K562 (cell line): ENCODE measurements around the gene TBCEL. TPM values are rescaled to one million over a fixed set of nuclear protein-coding genes. Genes with fewer than 3 reads are reported as not detected.

Experiments
- ATAC-seq: fragments of 200-7000 bp; cut with Tn5 transposase; 3 replicates; pipeline ENCODE4 v1.9.1; 2020; ENCODE audit warnings: moderate library complexity
- BruUV-seq: library from RNA; stranded (reverse); fragments of 400-500 nt; replicated peaks from 2 replicates; lab custom pipeline; 2021; lab: Mats Ljungman, UMichigan
- CTCF ChIA-PET: fragments of 300-600 bp; formaldehyde crosslinking; extraction: SDS; loops from one replicate; lab custom pipeline; 2021; ENCODE audit warnings: low intra/inter-chr PET ratio; lab: Yijun Ruan, JAX
- POLR2A ChIA-PET: fragments of 300-600, 350-650 bp; sonication (Branson Sonifier 250); formaldehyde crosslinking; extraction: SDS; loops from one replicate; lab custom pipeline; 2021; ENCODE audit warnings: antibody characterized with exemption, inconsistent platforms; lab: Yijun Ruan, JAX
- DNase-seq, 4 experiments: peaks; one replicate each; pipeline versions ENCODE4 v3.0.0 to v3.0.0-alpha.2; 2011 to 2018; ENCODE audit warnings: low spot score in 3 of 4, mixed read lengths in 3 of 4; ENCODE audit errors: extremely low read depth in 1 of 4
- FAIRE-seq: peaks from 2 replicates; lab custom pipeline; 2011; peaks lifted over from hg19 to GRCh38; lab: Jason Lieb, UNC
- H2AFZ ChIP-seq: 2 replicates; pipeline ENCODE4 v1.6.0; 2011; ENCODE audit warnings: low read depth, low read length, control low read depth, inconsistent platforms
- H3K27ac ChIP-seq: fragments of 200-600 bp; 3 replicates; pipeline ENCODE4 v1.8.0; 2011; ENCODE audit warnings: low read depth, mild to moderate bottlenecking, control low read depth, inconsistent platforms, low read length, moderate library complexity, mixed read lengths; ENCODE audit errors: extremely low read depth
- H3K27me3 ChIP-seq, 2 experiments: fragments of 300-600 bp in 1 of 2; 2 replicates in 1 of 2; 3 replicates in 1 of 2; pipeline versions ENCODE4 v1.6.0 to v1.8.0; 2011; ENCODE audit warnings: inconsistent platforms in 2 of 2, low read length in 2 of 2, mild to moderate bottlenecking in 1 of 2, mixed read lengths in 1 of 2, moderate library complexity in 1 of 2; ENCODE audit not compliant: control insufficient read depth in 2 of 2, insufficient read depth in 2 of 2
- H3K36me3 ChIP-seq: fragments of 300-600 bp; 3 replicates; pipeline ENCODE4 v1.8.0; 2011; ENCODE audit warnings: mild to moderate bottlenecking, low read length, inconsistent platforms; ENCODE audit not compliant: control insufficient read depth, insufficient read depth
- H3K4me1 ChIP-seq, 2 experiments: fragments of 200-600 bp in 1 of 2; replicated peaks in 1 of 2; 2 replicates in 1 of 2; 3 replicates in 1 of 2; pipeline versions ENCODE4 v1.5.1 to v1.8.0; 2011; ENCODE audit warnings: inconsistent platforms in 2 of 2, low read length in 2 of 2, mild to moderate bottlenecking in 1 of 2, mixed read lengths in 1 of 2, moderate library complexity in 1 of 2; ENCODE audit not compliant: control insufficient read depth in 2 of 2, insufficient read depth in 2 of 2
- H3K4me2 ChIP-seq: 2 replicates; pipeline ENCODE4 v1.6.1; 2011; ENCODE audit warnings: low read length, control low read depth, inconsistent platforms, mixed read lengths; ENCODE audit not compliant: insufficient read depth
- H3K4me3 ChIP-seq: fragments of 200-600 bp; sonication (generic), shearing (Covaris generic); 2 replicates; pipeline ENCODE4 v1.5.1; 2016; ENCODE audit warnings: control low read depth, inconsistent platforms
- H3K79me2 ChIP-seq: fragments of 200-600 bp; 3 replicates; pipeline ENCODE4 v1.8.0; 2011; ENCODE audit warnings: low read length, inconsistent platforms; ENCODE audit not compliant: control insufficient read depth, insufficient read depth
- H3K9ac ChIP-seq, 2 experiments: 2 replicates each; pipeline versions ENCODE4 v1.6.0 to v1.6.1; 2011; ENCODE audit warnings: low read depth in 2 of 2, low read length in 2 of 2, control low read depth in 1 of 2, inconsistent platforms in 1 of 2, mild to moderate bottlenecking in 1 of 2, mixed read lengths in 1 of 2; ENCODE audit not compliant: insufficient read depth in 1 of 2
- H3K9me1 ChIP-seq: one replicate; pipeline ENCODE4 v1.6.0; 2011; ENCODE audit warnings: inconsistent platforms, mild to moderate bottlenecking, low read length, moderate library complexity; ENCODE audit not compliant: control insufficient read depth, insufficient read depth
- H3K9me3 ChIP-seq: replicated peaks from 2 replicates; pipeline ENCODE4 v1.5.1; 2011; ENCODE audit warnings: low read depth, low read length, inconsistent platforms; ENCODE audit not compliant: control insufficient read depth, insufficient read depth
- H4K20me1 ChIP-seq: replicated peaks from 2 replicates; pipeline ENCODE4 v1.6.1; 2011; ENCODE audit warnings: low read length, inconsistent platforms, mixed read lengths; ENCODE audit not compliant: control insufficient read depth, insufficient read depth
- KDM4B ChIP-seq, 2 experiments: fragments of 450-650 bp in 1 of 2; sonication (generic) in 1 of 2; IDR thresholded peaks; 2 replicates each; pipeline ENCODE4 v1.6.1; 2016 to 2017; ENCODE audit warnings: borderline replicate concordance in 2 of 2, antibody characterized with exemption in 1 of 2, low read depth in 1 of 2, mild to moderate bottlenecking in 1 of 2
- LEF1 ChIP-seq: fragments of 450-650 bp; IDR thresholded peaks from 2 replicates; pipeline ENCODE4 v1.6.1; 2016; ENCODE audit warnings: mild to moderate bottlenecking
- MAFK ChIP-seq: IDR thresholded peaks from 2 replicates; pipeline ENCODE4 v1.6.1; 2011; ENCODE audit warnings: low read length, improper control_type of control experiment
- NR4A1 ChIP-seq, 2 experiments: fragments of 250-450 bp in 1 of 2; fragments of 450-650 bp in 1 of 2; sonication (Bioruptor Pico) in 1 of 2; IDR thresholded peaks; 2 replicates each; pipeline versions ENCODE4 v1.4.0 to v1.6.1; 2016 to 2020; ENCODE audit warnings: mild to moderate bottlenecking in 2 of 2, missing compliant biosample characterization in 1 of 2, missing genetic modification characterization in 1 of 2, moderate library complexity in 1 of 2
- XRCC4 ChIP-seq: IDR thresholded peaks from one replicate; pipeline ENCODE4 v1.6.1; 2011; ENCODE audit not compliant: insufficient read depth, insufficient read length; ENCODE audit errors: extremely low read depth
- ZKSCAN8 ChIP-seq: fragments of 200-800 bp; sonication (Bioruptor generic); IDR thresholded peaks from 2 replicates; pipeline ENCODE4 v1.6.1; 2016; ENCODE audit warnings: missing genetic modification characterization, missing compliant biosample characterization
- ZNF785 ChIP-seq: fragments of 250-450 bp; sonication (Bioruptor Pico); IDR thresholded peaks from 2 replicates; pipeline ENCODE4 v1.4.0; 2020; ENCODE audit warnings: mild to moderate bottlenecking
- WGBS: fragments of 100-300 bp; shearing (Covaris generic); methylation state at CpG from one replicate; pipeline ENCODE4 v1.1.6; 2016; ENCODE audit warnings: low coverage, mixed read lengths; ENCODE audit not compliant: insufficient coverage; ENCODE audit errors: missing lambda C conversion rate; 5-methylcytosine and 5-hydroxymethylcytosine counted together
- in situ Hi-C: fragments of 300-500 bp; cut with MboI; formaldehyde crosslinking; loops from 4 replicates; pipeline ENCODE4 v1.15.0; 2018; ENCODE audit warnings: inconsistent platforms, mixed read lengths
- intact Hi-C: fragments of 100-400 bp; cut with micrococcal nuclease; formaldehyde crosslinking; loops from 2 replicates; pipeline ENCODE4 v1.14.2; 2022
- polyA plus RNA-seq, 8 experiments: library from polyadenylated mRNA; depleted of rRNA in 4 of 8; stranded (reverse) in 5 of 8; unstranded in 3 of 8; fragments of >200 nt; fragmentation: Nextera tagmentation in 2 of 8; fragmentation: Illumina TruSeq in 1 of 8; extraction: Ambion mirVana in 2 of 8; extraction: Trizol in 1 of 8; gene quantifications; 2 replicates each; pipeline versions ENCODE4 v1.2.1 to v1.2.3, GENCODE V29; 2011 to 2014; ENCODE audit warnings: inconsistent platforms in 1 of 8, missing spikeins in 1 of 8
- total RNA-seq, 7 experiments: library from RNA; depleted of rRNA in 6 of 7; stranded (reverse); fragments of >200 nt in 6 of 7; fragmentation: Illumina TruSeq in 2 of 7; extraction: Trizol in 2 of 7; gene quantifications; 2 replicates each; pipeline versions ENCODE4 v1.2.1 to v1.2.3, GENCODE V29; 2011 to 2021; ENCODE audit warnings: low replicate concordance in 1 of 7

The TBCEL gene
- total and polyA plus RNA-seq, 9 of the 15 experiments (the other 6 are each of a cell fraction or from before 2014, with no cell fraction given): 0.39 to 2.3 (median 1.4) TPM

DNA sequence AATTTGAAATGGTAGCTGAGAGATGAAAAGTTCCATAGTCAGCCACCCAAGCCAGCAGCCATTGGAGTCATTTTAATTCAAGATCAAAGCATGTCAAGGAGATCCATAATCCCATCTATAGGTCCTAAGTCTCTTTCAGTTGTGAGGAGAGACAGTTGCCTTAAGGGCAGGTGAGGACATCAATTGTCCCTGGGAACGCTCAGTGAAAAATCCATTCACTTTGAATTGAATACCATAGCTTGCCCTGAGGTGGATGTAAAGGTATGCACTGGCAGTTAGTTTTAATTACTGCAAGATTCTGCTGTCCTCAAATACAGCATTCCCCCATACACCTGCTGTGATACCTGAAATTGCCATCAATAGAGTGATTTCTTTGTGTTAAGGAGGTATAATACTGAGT is 25.3 kb upstream of the TBCEL start:
- intact Hi-C loops: no loop called here
- TF ChIP-seq MAFK (no peak), ZNF785 (CRISPR knock-in tag) (no peak), KDM4B (IDR thresholded peaks at IDR 0.05; ENCODE audit: borderline replicate concordance in 2 of 2, low read depth in 1 of 2) (no peak), ZKSCAN8 (no peak), NR4A1 (CRISPR knock-in tag; IDR thresholded peaks at IDR 0.05) (no peak), NR4A1 (tag; IDR thresholded peaks at IDR 0.05) (no peak), XRCC4 (no peak), LEF1 (no peak)
- TF ChIP-seq, all 486 proteins: peak for 0
- H3K4me2 ChIP-seq: no peak overlapping the region
- H3K9me1 ChIP-seq: no peaks in the 10 kb centered on the region
- H3K9me3 ChIP-seq: no peaks in the 10 kb centered on the region
- no peak for ATAC-seq
- 0 out of 5 replicates have a peak, but pooled peaks cover 0 to 2% of the 10 kb centered on the region in 2 experiments for H3K27me3 ChIP-seq
- H3K4me3 ChIP-seq: no peak overlapping the region
- DNase-seq: no peak
- no TSS peak for BruUV-seq
- no peaks in the 10 kb centered on the region for H4K20me1 ChIP-seq
- H2AFZ ChIP-seq: no peak overlapping the region
- WGBS: 0% methylated on average over 1 of the region's 1 CpG
- H3K36me3 ChIP-seq: no peaks in the 10 kb centered on the region
- no peaks in the 10 kb centered on the region for H3K79me2 ChIP-seq
- no peak overlapping the region for H3K27ac ChIP-seq
- FAIRE-seq: no peak
- CTCF ChIA-PET: no interaction called here
- in situ Hi-C loops: no loop called here
- H3K4me1 ChIP-seq: no peaks in the 10 kb centered on the region
- H3K9ac ChIP-seq: no peak overlapping the region
- POLR2A ChIA-PET: interaction anchor here (0.6 to 1.0 kb wide), 2 partner anchors 9 to 675 kb away, joined by 3 read pairs; no protein-coding TSS in a partner anchor
